Mucosa of stomach (tissue), 1 donor: ENCODE data around the gene TMEM132C.

Source experiments
- H3K27me3 ChIP-seq: one replicate; pipeline ENCODE4 v1.7.0; 2013; ENCODE audit warnings: mild to moderate bottlenecking, low read length; ENCODE audit not compliant: control insufficient read depth, insufficient read depth
- H3K36me3 ChIP-seq: one replicate; pipeline ENCODE4 v1.7.0; 2013; ENCODE audit warnings: low read length; ENCODE audit not compliant: control insufficient read depth, insufficient read depth
- H3K4me1 ChIP-seq: one replicate; pipeline ENCODE4 v1.7.0; 2013; ENCODE audit warnings: mild to moderate bottlenecking, low read length; ENCODE audit not compliant: control insufficient read depth, insufficient read depth
- H3K4me3 ChIP-seq: one replicate; pipeline ENCODE4 v1.7.0; 2013; ENCODE audit warnings: low read length
- H3K9ac ChIP-seq: one replicate; pipeline ENCODE4 v1.7.0; 2013; ENCODE audit warnings: mild to moderate bottlenecking, low read length, moderate library complexity
- H3K9me3 ChIP-seq: one replicate; pipeline ENCODE4 v1.7.0; 2013; ENCODE audit warnings: mild to moderate bottlenecking, low read length, moderate library complexity; ENCODE audit not compliant: control insufficient read depth
- donor health status: Pancreatic carcinoma.

The TMEM132C gene

GRCh38 chr12:128612150-128612850 is 345.3 kb downstream of the TMEM132C start:
- Histone ChIP-seq H3K9ac (no peak overlapping the region), H3K4me1 (no peaks in the 10 kb centered on the region), H3K9me3 (no peaks in the 10 kb centered on the region), H3K36me3 (no peaks in the 10 kb centered on the region), H3K4me3 (no peak overlapping the region), H3K27me3 (no peaks in the 10 kb centered on the region)

GRCh38 chr12:128613837-128614590 is 347.0 kb downstream of the TMEM132C start:
- no peaks in the 10 kb centered on the region for H3K27me3 ChIP-seq
- H3K9me3 ChIP-seq, result no peaks in the 10 kb centered on the region
- no peak overlapping the region for H3K4me3 ChIP-seq
- no peaks in the 10 kb centered on the region for H3K36me3 ChIP-seq
- no peak overlapping the region for H3K9ac ChIP-seq
- H3K4me1 ChIP-seq, result no peaks in the 10 kb centered on the region

- no peak overlapping the region for H3K9ac ChIP-seq
- H3K4me3 ChIP-seq, result no peak overlapping the region
- no peaks in the 10 kb centered on the region for H3K4me1 ChIP-seq
- H3K9me3 ChIP-seq, result no peaks in the 10 kb centered on the region
- no peaks in the 10 kb centered on the region for H3K36me3 ChIP-seq
- no peaks in the 10 kb centered on the region for H3K27me3 ChIP-seq
Observed at GRCh38 chr12:128617304-128617833, 350.4 kb downstream of the TMEM132C start.

DNA sequence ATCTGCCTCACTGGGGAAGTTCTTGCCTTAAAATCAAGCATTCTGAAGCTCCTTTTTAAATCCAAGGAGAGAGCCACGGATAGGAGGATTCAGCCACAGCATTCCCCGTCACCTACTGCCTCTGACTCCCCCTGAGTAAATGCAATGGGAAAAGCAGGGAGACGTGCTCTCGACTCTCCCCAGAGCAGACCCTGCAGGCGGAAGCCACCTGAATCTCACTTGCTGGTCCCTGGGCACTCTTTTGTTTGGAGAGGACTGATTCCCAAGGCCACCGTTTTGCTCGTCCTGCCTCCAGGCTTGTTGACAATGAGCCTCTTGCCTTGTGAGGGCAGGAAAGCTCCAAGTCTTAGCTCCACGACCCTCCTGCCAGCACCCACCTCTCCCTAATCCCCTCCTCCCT is 352.3 kb downstream of the TMEM132C start:
- no peak overlapping the region for H3K4me3 ChIP-seq

DNA sequence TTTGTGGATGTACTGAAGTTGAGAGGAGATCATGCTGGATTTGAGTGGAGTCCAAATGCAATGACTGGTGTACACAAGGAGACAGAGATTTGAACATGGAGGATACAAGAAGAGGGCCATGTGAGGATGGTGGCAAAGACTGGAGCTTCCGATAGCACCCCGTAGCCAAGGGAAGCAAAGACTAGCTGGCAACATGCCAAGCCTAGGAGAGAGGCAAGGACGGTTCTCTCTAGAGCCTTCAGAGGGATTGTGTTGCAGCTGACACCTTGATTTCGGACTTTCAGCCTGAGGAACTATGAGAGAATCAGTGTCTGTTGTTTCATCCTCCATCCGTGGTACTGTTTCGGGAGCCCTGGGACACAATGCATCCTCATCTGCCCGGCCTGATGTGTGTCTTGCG is 354.3 kb downstream of the TMEM132C start:
- Histone ChIP-seq H3K9ac (no peak overlapping the region), H3K27me3 (no peaks in the 10 kb centered on the region), H3K4me1 (no peaks in the 10 kb centered on the region), H3K36me3 (no peaks in the 10 kb centered on the region), H3K4me3 (no peak overlapping the region), H3K9me3 (no peaks in the 10 kb centered on the region)

More for the DNA sequence above, 352.3 kb downstream of the TMEM132C start:
- no peak overlapping the region for H3K9ac ChIP-seq
- H3K27me3 ChIP-seq, result no peaks in the 10 kb centered on the region
- no peaks in the 10 kb centered on the region for H3K4me1 ChIP-seq
- no peaks in the 10 kb centered on the region for H3K9me3 ChIP-seq
- H3K36me3 ChIP-seq, result no peaks in the 10 kb centered on the region

GRCh38 chr12:128623748-128624147 is 356.8 kb downstream of the TMEM132C start:
- Histone ChIP-seq H3K4me3 (no peak overlapping the region), H3K9me3 (no peaks in the 10 kb centered on the region), H3K27me3 (no peaks in the 10 kb centered on the region), H3K4me1 (no peaks in the 10 kb centered on the region), H3K36me3 (no peaks in the 10 kb centered on the region), H3K9ac (no peak overlapping the region)

GRCh38 chr12:128626808-128627320 is 359.9 kb downstream of the TMEM132C start:
- H3K4me3 ChIP-seq, result no peak overlapping the region
- H3K4me1 ChIP-seq, result no peaks in the 10 kb centered on the region
- no peaks in the 10 kb centered on the region for H3K36me3 ChIP-seq
- H3K9me3 ChIP-seq, result no peaks in the 10 kb centered on the region
- no peak overlapping the region for H3K9ac ChIP-seq
- H3K27me3 ChIP-seq, result no peaks in the 10 kb centered on the region

DNA sequence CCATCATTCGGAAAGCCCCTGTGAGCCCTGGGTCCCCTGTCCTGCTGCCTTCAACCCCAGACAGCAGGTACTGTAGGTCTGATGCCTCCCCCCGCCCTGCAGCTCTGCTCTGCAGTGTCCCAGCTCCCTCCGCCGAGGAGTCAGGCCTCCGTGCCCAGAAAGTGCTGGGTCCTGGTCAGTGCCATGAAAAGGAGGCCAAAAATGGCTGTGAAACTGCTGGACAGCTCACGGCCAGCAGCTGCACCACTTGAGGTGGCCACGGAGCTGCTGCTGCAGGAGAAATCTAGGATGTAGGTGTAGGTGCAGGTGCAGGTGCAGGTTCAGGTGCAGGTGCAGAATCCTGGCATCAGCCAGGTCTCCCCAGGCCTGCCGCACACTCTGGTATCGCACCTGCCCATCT is 360.7 kb downstream of the TMEM132C start:
- H3K27me3 ChIP-seq, result no peaks in the 10 kb centered on the region
- no peaks in the 10 kb centered on the region for H3K4me1 ChIP-seq
- H3K9ac ChIP-seq, result no peak overlapping the region
- H3K4me3 ChIP-seq, result no peak overlapping the region
- no peaks in the 10 kb centered on the region for H3K36me3 ChIP-seq
- H3K9me3 ChIP-seq, result no peaks in the 10 kb centered on the region

DNA sequence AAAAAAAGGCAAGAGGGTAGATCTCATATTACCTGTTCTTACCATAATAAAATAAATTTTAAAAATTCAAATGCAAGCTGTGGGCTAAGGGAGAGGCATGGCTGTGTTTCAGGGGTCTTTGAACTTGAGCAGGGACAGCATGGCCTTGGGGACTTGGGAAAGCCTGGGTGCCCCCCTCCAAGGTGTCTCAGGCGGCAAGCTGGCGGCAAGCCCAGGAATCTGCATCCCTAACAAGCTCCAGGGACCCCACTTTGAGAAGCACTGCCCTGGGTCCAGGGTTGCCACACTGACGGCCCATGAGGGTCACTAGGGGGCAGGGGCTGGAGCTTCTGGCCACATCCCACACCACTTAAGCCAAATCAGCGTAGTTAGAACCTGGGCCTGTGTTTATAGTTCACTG is 363.0 kb downstream of the TMEM132C start:
- Histone ChIP-seq H3K9ac (no peak overlapping the region), H3K36me3 (no peaks in the 10 kb centered on the region), H3K4me1 (no peaks in the 10 kb centered on the region), H3K27me3 (no peaks in the 10 kb centered on the region), H3K9me3 (no peaks in the 10 kb centered on the region), H3K4me3 (no peak overlapping the region)

DNA sequence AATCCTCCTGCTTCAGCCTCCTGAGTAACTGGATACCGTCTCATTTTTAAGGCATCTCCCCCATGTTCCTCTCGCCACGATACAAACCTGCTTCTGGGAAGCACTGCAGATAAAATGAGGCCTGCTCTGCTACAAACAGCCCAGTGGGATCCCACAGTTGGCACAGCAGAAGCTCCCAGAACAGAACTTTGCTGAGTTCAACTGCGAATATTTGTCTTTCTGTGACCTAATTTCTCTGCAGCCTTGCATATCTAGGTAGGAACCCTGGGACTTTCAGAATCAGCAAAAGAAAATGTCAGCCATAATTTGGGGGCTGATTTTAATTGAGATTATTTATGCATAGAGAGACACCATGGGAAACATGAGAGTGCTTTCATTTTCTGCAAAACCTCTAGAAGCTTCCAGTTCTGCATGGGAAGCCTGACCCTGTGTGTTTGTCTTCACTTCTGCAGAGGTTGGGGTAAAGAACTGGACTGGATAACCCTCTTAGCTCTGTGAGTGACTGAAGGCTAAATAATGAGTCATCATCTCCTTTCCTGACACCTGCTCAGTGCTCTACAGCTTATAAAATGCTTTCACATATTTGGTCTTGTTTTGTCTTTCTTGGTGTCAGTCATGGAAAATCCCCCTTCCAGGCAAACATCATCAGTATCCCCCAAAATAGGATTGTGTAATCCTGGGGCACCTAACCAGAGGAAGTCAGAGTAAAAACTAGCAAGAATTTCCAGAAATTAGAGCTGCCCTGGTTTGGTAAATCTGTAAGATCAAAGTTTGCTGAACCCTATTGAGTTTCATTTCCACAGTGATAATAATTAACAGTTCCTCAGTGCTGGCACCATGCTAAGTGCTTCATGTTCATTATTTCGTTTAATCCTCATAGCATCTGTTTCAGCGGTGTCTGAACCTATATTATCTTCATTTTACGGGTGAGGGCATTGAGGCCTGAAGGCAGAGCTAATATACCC is 371.0 kb downstream of the TMEM132C start:
- H3K4me3 ChIP-seq, result no peak overlapping the region
- no peaks in the 10 kb centered on the region for H3K27me3 ChIP-seq
- H3K9ac ChIP-seq, result no peak overlapping the region
- H3K9me3 ChIP-seq, result no peaks in the 10 kb centered on the region
- no peaks in the 10 kb centered on the region for H3K4me1 ChIP-seq
- H3K36me3 ChIP-seq, result no peaks in the 10 kb centered on the region

DNA sequence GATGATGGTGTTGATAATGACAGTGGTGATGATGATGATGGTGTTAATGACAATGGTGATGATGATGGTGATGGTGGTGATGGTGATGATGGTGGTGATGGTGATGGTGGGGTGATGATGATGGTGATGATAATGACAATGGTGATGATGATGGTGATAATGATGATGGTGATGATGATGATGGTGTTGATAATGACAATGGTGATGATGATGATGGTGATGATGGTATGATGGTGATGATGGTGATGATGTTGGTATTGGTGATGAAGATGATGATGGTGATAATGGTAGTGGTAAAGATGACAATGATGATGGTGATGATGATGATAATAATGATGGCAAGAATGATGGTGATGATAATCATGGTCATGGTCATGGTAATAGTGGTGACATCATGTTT is 372.1 kb downstream of the TMEM132C start:
- no peaks in the 10 kb centered on the region for H3K9me3 ChIP-seq
- H3K4me3 ChIP-seq, result no peak overlapping the region
- H3K27me3 ChIP-seq, result no peaks in the 10 kb centered on the region
- no peaks in the 10 kb centered on the region for H3K4me1 ChIP-seq
- no peak overlapping the region for H3K9ac ChIP-seq
- no peaks in the 10 kb centered on the region for H3K36me3 ChIP-seq
